ENCODE results near the gene PRSS16.
A peak's percentile ranks its signal among the peaks of the same experiment; 100 is the strongest.
"Not testable (repeated sequence)": the region's sequence is repeated elsewhere in the genome, so short reads cannot be mapped to it uniquely, and the experiment has no call there.

Gene PRSS16

DNA sequence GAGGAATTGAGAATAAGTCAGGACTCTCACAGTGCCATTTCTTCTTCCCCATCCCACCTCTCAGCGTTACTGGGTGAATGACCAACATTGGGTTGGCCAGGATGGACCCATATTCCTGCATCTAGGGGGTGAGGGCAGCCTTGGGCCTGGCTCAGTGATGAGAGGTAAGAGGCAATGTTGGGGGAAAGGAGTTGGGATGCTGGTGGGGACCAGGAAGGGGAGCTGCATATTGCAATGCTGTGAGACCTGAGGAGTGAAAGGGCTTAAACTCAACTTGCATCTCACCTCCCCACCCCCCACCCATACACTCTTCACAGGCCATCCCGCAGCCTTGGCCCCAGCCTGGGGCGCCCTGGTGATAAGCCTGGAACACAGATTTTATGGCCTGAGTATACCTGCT is 1.3 kb downstream of the PRSS16 start:
- no peak for DNase-seq

DNA sequence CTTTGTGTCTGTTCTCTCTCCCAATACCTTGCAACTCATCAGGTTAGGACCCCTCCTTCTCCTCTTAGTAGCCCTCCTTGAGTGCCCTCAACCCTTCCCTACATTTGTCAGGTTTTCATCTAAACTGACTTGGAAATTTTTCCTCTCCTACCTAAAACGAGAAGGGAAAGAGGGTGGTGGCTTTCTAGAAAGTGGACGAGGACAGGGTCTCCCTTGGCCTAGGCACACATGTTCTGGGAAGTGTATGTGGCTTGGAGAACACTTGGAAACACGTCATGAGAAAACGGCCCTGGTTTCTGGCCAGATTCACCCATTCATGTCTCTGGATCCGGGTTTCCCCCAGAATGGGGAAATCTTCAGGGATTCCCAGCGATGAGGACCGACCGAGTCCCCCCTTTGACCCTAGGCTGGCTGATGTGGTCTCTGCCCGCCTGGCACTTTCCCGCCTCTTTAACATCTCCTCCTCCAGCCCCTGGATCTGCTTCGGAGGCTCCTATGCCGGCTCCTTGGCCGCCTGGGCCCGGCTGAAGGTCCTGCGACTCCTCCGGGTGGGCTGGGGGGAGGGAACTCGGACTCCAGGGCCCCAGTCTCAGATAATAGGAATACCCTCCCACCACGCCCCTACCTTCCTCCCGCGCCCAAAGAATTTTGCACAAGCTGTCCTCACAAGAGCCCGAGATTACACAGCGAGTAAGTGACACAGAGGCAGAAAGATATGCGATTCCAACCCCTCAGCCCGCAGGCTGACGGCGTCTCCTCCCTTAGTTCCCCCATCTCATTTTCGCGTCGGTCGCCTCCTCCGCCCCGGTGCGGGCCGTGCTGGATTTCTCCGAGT is 3.0 kb downstream of the PRSS16 start:
- no peak for DNase-seq

- peak; percentile 24 for DNase-seq
Measured at GRCh38 chr6:27251112-27251605, 3.7 kb downstream of the PRSS16 start.

- DNase-seq, result peak; percentile 12
Measured at GRCh38 chr6:27251606-27252251, 4.2 kb downstream of the PRSS16 start.

DNA sequence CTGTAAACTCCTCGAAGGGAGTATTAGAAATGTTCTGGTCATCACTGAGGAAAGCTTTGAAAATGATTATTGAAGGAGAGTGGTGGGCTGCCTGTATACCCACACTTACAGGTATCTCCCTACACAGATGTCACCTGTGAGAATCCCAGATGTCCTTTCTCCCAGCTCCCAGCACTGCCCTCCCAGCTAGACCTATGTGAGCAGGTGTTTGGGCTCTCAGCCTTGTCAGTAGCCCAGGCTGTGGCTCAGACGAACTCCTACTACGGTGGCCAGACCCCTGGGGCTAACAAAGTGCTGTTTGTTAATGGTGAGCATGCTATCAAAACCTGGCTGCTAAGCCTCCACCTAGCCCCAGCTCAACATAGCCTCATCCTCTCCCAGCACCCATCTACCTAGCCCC is 7.1 kb downstream of the PRSS16 start:
- no peak for DNase-seq

- no peak for DNase-seq
Measured at GRCh38 chr6:27255866-27256265, 8.4 kb downstream of the PRSS16 start.

DNA sequence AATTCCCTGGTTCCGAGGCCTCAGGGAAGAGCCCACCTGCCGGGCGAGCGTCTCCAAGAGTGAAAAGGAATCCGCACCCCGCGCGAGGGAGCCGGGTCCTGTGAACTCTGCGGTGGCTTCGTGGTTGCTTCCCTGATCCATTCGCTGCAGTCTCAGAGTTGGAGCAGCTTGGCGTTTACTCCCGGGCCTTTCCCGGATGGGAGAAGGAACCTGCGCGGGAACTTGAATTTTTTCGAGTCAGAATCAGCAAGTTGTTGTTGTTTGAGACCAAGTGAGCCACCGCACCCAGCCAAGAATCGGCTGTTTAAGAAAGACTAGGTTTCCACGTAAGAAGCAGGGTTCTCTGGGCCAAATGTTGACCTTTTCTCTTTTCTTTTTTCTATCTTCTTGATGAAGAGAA is 12.9 kb downstream of the PRSS16 start:
- no peak for DNase-seq

GRCh38 chr6:27260836-27261375 is 13.4 kb downstream of the PRSS16 start:
- no peak for DNase-seq

DNA sequence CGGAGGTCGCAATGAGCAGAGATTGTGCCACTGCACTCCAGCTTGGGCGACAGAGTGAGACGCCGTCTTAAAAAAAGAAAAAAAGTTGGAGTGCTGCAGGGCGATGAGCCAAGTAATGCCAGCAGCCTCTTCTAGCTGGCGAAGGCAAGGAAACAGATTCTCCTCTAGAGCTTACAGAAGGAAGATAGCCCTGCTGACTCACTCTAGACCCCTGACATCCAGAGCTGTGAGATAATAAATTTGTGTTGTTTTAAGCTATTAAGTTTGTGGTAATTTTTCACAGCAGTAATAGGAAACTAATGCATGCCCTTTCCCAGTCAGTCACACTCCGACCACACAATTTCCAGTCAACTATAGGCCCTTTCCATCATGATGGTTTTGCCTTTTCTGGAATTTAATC is 16.4 kb downstream of the PRSS16 start:
- DNase-seq, result no peak

- DNase-seq, result not testable (repeated sequence)
Measured at GRCh38 chr6:27267003-27267402, 19.5 kb downstream of the PRSS16 start.

DNA sequence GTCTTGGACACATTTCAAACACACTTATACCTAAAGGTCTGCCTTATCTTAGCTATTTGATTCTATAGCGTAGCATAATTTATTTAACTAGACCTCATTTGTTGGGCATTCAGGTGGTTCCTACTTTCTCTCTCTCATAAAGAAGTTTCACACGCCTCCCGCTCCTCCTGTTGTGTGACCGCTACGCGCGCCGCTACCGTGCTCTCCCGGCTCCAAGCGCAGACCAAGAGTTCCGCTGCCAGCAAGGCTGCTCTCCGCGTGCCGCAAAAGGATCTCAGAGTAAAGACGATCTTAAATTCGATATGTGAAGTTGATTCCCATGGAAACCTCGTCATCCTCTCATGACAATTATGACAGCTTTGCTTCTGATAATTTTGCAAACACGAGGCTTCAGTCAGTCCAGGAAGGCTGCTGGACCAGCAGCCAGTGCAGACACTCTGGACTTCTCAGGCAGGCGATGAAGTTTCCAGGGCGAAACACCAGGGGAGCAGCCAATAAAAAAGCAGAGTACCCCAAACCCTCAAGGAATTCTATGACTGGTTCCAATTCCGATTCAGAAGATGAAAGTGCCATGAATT is 20.4 kb downstream of the PRSS16 start:
- no peak for DNase-seq

GRCh38 chr6:27268803-27269202 is 21.3 kb downstream of the PRSS16 start:
- no peak for DNase-seq

GRCh38 chr6:27273783-27274182 is 26.3 kb downstream of the PRSS16 start:
- DNase-seq, result no peak

GRCh38 chr6:27275025-27275956 is 27.8 kb downstream of the PRSS16 start:
- DNase-seq, result no peak

DNA sequence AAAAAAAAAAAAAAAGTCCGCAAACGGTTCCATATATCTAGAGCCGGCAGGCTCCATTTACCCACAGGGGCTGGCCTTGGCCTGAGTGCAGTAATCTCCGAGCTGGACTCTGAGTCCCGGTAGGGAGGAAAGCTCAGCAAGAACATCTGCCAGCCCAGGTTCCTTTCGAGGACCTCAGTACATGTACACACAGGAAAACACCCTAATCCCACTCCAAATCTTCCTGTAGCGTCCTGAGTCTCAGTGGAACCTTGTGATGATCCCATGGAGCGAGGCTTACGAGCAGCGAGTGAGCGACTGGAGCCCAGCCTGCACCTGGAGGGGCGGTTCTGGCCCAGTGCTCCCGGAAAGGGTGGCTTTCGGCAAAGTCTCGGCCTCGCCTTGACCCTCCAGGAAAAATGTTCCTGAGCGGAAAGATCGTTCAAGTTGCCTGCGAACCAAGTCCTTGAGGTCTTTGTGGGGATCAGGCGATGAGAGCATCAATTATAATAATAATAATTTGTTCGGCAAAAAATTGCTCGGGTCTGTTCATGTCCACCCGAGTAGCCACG is 32.1 kb downstream of the PRSS16 start:
- no peak for DNase-seq

DNA sequence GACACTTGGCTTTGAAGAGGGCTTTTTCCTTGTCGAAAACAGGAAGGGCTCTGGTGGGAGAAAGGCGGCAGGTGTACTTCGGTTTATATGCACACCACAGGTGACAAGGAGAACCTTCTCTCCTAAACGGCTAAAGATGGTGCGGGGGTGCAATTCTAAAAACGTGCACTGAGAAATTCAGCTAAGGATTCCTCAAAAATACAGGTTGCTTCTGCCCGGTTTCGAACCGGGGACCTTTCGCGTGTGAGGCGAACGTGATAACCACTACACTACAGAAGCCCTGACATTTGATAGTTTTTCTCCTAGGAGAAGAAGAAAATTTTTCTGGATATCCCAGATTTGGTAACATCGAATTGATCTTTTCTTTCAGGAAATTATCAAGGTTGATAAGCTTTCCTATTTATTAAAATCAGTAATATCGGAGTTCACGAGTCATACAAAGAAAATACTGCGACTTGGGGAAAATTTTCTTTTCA is 32.6 kb downstream of the PRSS16 start:
- DNase-seq, result no peak

- DNase-seq, result no peak
Measured at GRCh38 chr6:27280540-27281000, 33.1 kb downstream of the PRSS16 start.

DNA sequence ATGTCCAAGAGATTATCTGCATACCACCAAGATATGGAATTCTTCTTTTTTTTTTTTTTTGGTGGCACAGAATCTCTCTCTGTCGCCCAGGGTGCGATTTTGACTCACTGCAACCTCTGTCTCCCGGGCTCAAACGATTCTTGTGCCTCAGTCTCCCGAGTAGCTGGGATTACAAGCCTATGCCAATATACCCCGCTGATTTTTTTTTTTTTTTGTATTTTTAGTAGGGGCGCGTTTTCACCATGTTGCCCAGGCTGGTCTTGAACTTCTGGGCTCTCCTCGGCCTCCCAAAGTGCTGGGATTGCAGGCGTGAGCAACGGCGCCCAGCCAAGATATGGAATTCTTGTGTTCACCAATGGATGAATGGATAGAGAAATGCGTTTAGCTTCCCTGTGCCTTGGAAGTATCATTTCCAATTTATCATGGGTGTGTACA is 33.6 kb downstream of the PRSS16 start:
- no peak for DNase-seq

GRCh38 chr6:27281569-27281968 is 34.1 kb downstream of the PRSS16 start:
- no peak for DNase-seq

DNA sequence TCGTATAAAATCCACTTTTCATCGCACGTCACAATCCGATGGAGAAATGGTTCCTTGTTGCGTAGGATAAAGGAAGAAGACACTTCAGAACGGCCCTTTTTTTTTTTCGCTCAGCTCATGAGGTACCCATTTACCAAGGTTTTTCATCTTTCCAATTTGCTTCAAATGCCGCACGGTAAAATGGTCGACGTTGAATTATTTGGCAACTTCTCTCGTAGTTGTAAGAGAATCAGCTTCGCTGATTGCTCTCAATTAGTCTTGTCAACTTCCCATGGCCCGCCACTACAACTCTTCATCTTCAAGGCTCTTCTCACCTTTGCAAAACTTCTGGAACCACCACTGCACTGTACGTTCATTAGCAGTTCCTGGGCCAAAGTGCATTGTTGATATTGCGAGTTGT is 35.8 kb downstream of the PRSS16 start:
- no peak for DNase-seq

- no peak for DNase-seq
Measured at GRCh38 chr6:27286141-27286540, 38.6 kb downstream of the PRSS16 start.

GRCh38 chr6:27287751-27288135 is 40.2 kb downstream of the PRSS16 start:
- DNase-seq, result no peak

All from NCI-H1092 (cell line).